Activated effector memory CD4-positive, alpha-beta T cell treated with Interleukin-2 at 50 U/mL for 16 hours (primary cell): ENCODE data around the gene VARS2.
A peak's percentile ranks its signal among the peaks of the same experiment; 100 is the strongest.
"Not testable (repeated sequence)": the region's sequence is repeated elsewhere in the genome, so short reads cannot be mapped to it uniquely, and the experiment has no call there.

ENCODE experiments used
- DNase-seq: peaks from one replicate; pipeline ENCODE4 v3.0.0-alpha.2; 2020

Gene VARS2

GRCh38 chr6:30900863-30901417 is 13.1 kb upstream of the VARS2 start:
- no peak for DNase-seq

GRCh38 chr6:30901436-30901835 is 12.6 kb upstream of the VARS2 start:
- no peak for DNase-seq

- not testable (repeated sequence) for DNase-seq
These were observed 11.8 kb upstream of the VARS2 start for GRCh38 chr6:30902196-30902595.

GRCh38 chr6:30902709-30903108 is 11.3 kb upstream of the VARS2 start:
- no peak for DNase-seq

GRCh38 chr6:30903236-30903635 is 10.8 kb upstream of the VARS2 start:
- no peak for DNase-seq

- DNase-seq: not testable (repeated sequence)
These were observed 6.7 kb upstream of the VARS2 start for GRCh38 chr6:30907290-30907757.

GRCh38 chr6:30907758-30908591 is 6.1 kb upstream of the VARS2 start, which contains the start of gene GTF2H4:
TSS of gene GTF2H4 (plus strand) at chr6:30908207.
- DNase-seq: peak; percentile 92

GRCh38 chr6:30908700-30909099 is 5.3 kb upstream of the VARS2 start:
- no peak for DNase-seq

- not testable (repeated sequence) for DNase-seq
These were observed 3.6 kb upstream of the VARS2 start for GRCh38 chr6:30910473-30910872.

- DNase-seq: no peak
These were observed 1.1 kb upstream of the VARS2 start for GRCh38 chr6:30912746-30913520.

- no peak for DNase-seq
These were observed 340 bp upstream of the VARS2 start for GRCh38 chr6:30913721-30914075.

- DNase-seq: no peak
These were observed 984 bp downstream of the VARS2 start for GRCh38 chr6:30914854-30915590.

- no peak for DNase-seq
These were observed 1.5 kb downstream of the VARS2 start for GRCh38 chr6:30915591-30915946.

- DNase-seq: no peak
These were observed 3.0 kb downstream of the VARS2 start for GRCh38 chr6:30917041-30917440.

- no peak for DNase-seq
These were observed 3.4 kb downstream of the VARS2 start for GRCh38 chr6:30917487-30917886.

- DNase-seq: no peak
These were observed 4.6 kb downstream of the VARS2 start for GRCh38 chr6:30918670-30919069.

GRCh38 chr6:30922447-30922852 is 8.4 kb downstream of the VARS2 start:
- DNase-seq: no peak

- not testable (repeated sequence) for DNase-seq
These were observed 10.1 kb downstream of the VARS2 start for GRCh38 chr6:30924040-30924627.

- no peak for DNase-seq
These were observed 12.6 kb downstream of the VARS2 start for GRCh38 chr6:30926644-30927043.

GRCh38 chr6:30927080-30927479 is 13.0 kb downstream of the VARS2 start:
- not testable (repeated sequence) for DNase-seq

GRCh38 chr6:30928677-30929076 is 14.6 kb downstream of the VARS2 start:
- DNase-seq: no peak

GRCh38 chr6:30930506-30930905 is 16.5 kb downstream of the VARS2 start:
- DNase-seq: no peak

- DNase-seq: no peak
These were observed 17.2 kb downstream of the VARS2 start for GRCh38 chr6:30931272-30931671.
